Ecto neural progenitor cell (in vitro differentiated cells): Measurements from ENCODE around the gene UBE2E1.
"Not testable (repeated sequence)": the region's sequence is repeated elsewhere in the genome, so short reads cannot be mapped to it uniquely, and the experiment has no call there.

Source experiments
- DNase-seq: peaks from one replicate; pipeline ENCODE4 v3.0.0-alpha.2; 2018; ENCODE audit warnings: low spot score

The UBE2E1 gene

DNA sequence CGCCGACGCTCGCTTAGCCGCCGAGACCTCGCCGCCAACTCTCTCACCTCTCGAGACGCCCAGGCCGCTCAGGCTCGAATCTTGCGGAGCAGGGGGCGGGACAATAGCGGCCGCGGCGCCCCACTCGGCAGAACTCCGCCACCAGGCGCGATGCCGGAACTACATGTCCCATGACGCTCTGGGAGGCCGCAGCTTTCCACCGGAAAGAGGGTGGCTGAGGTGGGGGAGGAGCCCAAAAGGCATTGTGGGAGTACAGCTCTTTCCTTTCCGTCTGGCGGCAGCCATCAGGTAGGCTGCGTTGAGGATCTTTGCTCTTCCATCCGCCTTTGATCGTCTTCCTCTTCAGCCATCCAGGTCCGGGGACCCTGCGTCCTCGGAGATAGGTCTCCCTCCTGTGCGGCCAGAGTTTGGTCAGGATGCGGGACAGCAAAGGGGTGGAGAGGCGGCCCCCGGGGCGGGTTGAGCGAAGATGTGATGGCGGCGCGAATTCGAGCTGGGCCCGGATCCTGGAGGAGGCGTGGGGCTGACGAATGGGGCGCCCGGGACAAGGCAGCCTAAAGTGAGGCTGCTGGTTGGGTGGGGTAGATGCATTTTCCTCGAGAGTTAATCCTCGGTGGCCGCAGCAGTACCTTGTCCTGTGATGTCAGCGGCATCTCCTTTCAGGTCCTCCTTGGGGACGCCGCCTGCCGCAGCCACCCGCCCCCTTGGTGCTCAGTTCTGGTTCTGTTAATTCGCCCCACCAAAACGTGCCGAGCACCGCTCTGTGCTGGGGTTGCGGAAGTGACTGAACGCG lies 111.3 kb downstream of the UBE2E1 start, which contains the start of the genes NKIRAS1 and RPL15:
NKIRAS1 (minus strand) TSS at position 105 of the 793 bp plus-strand sequence. CDS start 6,086 bp downstream, outside the sequence.
RPL15 (plus strand) TSS at position 247 of the 793 bp plus-strand sequence. CDS start 728 bp downstream, outside the sequence.
- DNase-seq = peak; percentile 98

- DNase-seq = not testable (repeated sequence)
Observed at GRCh38 chr3:23917679-23918303, 112.0 kb downstream of the UBE2E1 start.

- not testable (repeated sequence) for DNase-seq
Observed at GRCh38 chr3:23918331-23918730, 112.6 kb downstream of the UBE2E1 start.

DNA sequence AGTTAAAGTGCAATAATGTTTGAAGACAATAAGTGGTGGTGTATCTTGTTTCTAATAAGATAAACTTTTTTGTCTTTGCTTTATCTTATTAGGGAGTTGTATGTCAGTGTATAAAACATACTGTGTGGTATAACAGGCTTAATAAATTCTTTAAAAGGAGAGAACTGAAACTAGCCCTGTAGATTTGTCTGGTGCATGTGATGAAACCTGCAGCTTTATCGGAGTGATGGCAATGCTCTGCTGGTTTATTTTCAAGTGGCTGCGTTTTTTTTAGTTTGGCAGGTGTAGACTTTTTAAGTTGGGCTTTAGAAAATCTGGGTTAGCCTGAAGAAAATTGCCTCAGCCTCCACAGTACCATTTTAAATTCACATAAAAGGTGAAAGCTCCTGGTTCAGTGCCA lies 113.9 kb downstream of the UBE2E1 start:
- no peak for DNase-seq

DNA sequence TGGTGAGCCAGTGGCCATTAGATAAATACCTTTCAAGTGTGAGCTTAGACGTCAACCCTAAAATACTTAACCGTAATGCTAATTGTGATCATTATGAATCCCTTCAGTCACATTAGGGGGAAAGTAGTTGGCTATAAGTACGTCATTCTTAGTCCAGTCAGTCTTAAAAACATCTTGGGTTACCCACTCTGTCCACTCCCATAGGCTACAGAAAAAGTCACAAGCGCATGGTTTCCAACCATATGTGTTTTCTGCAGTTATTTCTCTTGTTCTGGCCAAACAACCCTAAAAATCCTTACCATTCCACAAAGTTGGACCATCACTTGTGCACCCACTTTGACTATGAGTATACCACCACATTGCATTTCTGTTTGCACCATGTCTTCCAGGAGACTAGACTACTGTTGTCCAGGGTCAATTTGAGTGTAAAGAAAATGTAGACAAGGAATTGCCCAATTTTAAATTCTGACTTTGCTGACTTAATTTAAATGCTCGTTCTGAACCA lies 114.4 kb downstream of the UBE2E1 start:
- DNase-seq = no peak

GRCh38 chr3:23921052-23921511 lies 115.3 kb downstream of the UBE2E1 start:
- DNase-seq = no peak

- no peak for DNase-seq
Observed at GRCh38 chr3:23923786-23924185, 118.0 kb downstream of the UBE2E1 start.

GRCh38 chr3:23926246-23926645 lies 120.5 kb downstream of the UBE2E1 start:
- no peak for DNase-seq

- DNase-seq = no peak
Observed at GRCh38 chr3:23926736-23927135, 121.0 kb downstream of the UBE2E1 start.

DNA sequence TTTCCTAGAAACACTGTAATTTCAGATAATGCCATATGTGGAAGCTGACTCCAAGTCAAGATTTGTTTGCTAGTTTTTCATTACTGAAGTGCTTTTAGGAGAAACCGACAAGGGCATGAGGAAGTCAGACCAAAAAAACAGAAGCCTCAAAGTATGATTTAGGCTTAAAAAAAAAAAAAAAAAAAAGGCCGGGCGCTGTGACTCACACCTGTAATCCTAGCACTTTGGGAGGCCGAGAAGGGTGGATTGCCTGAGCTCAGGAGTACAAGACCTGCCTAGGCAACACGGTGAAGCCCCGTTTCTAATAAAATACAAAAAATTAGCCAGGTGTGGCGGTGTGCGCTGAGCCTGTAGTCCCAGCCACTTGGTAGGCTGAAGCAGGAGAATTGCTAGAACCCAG lies 122.8 kb downstream of the UBE2E1 start:
- no peak for DNase-seq

- DNase-seq = no peak
Observed at GRCh38 chr3:23931597-23931996, 125.8 kb downstream of the UBE2E1 start.

GRCh38 chr3:23932571-23932970 lies 126.8 kb downstream of the UBE2E1 start:
- no peak for DNase-seq

DNA sequence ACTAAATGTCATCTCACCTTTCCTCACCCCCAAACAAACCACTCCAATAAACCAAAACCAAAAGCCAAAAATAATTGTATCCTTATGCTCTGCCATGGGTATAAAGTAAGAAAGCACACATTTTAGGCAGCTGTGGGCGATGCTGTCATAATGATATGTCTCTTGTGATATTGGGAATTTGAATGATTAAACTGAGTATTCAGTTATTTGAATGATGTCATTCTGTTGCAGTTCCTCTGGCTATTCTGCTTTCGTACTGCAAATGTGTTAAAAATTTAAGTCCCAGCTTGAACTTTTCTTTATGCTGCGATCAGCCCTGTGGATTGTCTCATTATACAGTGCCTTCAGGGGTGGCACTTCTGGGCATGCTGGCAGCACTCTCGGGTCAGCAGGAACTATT lies 128.5 kb downstream of the UBE2E1 start:
- no peak for DNase-seq

DNA sequence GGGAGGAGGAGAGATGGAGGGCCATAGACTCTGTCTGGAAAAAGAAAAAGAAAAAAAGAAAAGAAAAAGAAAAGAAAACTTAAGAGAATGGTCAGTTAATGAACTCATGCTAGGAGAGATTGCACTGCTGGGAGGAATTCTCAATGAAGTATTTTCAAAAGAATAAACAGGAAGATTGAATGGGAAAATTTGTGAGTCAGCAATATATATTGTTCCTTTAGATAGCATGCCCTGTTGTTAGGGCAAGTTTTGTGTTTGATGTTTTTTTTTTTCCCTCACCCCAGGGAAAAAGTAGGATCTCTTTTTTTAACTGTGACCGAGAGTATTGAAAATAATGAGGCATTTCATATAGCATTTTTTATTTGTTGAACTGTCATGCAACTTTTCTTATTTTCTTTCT lies 131.5 kb downstream of the UBE2E1 start:
- DNase-seq = no peak

DNA sequence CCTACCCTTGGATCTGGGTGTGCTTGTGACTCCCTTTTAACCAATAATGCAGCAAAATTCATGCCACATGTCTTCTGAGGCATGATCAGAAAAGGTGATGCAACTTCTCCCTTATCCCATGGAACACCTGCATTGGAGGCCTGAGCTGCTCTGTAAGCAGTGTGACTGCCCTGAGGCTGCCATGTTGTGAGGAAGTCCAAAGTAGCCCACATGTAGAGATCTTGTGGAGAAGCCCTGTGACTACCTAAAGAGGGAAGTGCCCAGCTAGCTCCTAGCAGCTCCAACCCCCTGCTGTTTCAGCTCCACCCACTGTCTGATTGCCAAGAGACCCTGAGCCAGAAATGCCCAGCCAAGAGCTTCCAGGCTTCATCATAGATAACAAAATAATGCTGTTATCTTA lies 132.9 kb downstream of the UBE2E1 start:
- no peak for DNase-seq

DNA sequence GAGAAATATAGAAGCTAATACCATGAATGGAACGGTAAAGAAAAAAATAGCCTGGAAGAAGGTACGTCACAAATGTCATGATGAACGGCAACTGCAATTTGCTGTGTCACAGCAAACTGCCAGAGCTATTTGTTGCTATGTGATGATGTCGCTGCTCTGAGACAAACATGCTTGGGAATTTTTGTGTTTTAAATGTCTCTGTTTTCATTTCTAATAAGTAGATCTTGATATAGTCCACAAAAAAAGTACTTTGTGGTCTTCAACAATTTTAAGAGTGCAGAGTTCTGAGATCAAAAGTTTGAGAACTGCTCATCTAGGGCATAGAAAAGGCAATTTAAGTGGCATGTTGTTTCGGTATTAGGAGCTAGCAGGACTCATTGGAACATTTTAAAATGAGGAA lies 135.0 kb downstream of the UBE2E1 start:
- no peak for DNase-seq
